Measurements from ENCODE around the gene NDUFS2. TPM values are rescaled to one million over a fixed set of nuclear protein-coding genes. Genes with fewer than 3 reads are reported as not detected.

NDUFS2 gene
- total RNA-seq, 4 donors from 2014 or later, result 68.5 to 131 (median 122) TPM

DNA sequence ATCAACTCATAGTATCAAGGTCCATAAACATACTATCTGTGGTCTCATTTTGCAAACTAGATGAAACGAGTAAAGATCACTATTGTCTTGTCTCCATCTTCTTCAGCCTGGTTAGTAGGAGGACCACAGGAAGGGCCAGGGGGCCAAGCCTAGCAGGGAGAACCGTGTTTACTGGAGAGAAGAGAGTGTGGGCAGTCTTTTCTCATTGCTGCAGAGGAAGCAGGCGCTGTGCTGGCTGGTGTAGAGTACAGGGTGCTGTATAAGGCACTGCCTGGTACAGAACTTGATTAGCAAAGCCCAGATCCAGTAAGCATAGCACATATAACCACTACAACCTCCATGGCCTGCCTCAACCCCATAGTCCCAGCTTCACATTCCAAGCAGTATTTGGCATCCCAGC, 14.9 kb upstream of the NDUFS2 start:
- H3K4me3 ChIP-seq, result no peak overlapping the region
- no peak overlapping the region for H3K27ac ChIP-seq (replicated peaks in 1 of 4)
- no peak for DNase-seq (ENCODE audit: extremely low spot score)
- no peaks in the 10 kb centered on the region for H3K27me3 ChIP-seq
- peaks cover 0 to 22% (median 12%) of the 10 kb centered on the region in 4 donors for H3K36me3 ChIP-seq
- intact Hi-C loops (cut with DNase I), result no loop called here
- WGBS, result 86% methylated on average over 3 of the region's 3 CpGs
- peaks cover 8 to 30% (median 20%) of the 10 kb centered on the region in 4 donors for H3K4me1 ChIP-seq
- H3K9me3 ChIP-seq, result no peaks in the 10 kb centered on the region
- TF ChIP-seq, protein P1, sequence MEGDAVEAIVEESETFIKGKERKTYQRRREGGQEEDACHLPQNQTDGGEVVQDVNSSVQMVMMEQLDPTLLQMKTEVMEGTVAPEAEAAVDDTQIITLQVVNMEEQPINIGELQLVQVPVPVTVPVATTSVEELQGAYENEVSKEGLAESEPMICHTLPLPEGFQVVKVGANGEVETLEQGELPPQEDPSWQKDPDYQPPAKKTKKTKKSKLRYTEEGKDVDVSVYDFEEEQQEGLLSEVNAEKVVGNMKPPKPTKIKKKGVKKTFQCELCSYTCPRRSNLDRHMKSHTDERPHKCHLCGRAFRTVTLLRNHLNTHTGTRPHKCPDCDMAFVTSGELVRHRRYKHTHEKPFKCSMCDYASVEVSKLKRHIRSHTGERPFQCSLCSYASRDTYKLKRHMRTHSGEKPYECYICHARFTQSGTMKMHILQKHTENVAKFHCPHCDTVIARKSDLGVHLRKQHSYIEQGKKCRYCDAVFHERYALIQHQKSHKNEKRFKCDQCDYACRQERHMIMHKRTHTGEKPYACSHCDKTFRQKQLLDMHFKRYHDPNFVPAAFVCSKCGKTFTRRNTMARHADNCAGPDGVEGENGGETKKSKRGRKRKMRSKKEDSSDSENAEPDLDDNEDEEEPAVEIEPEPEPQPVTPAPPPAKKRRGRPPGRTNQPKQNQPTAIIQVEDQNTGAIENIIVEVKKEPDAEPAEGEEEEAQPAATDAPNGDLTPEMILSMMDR (IDR thresholded peaks at IDR 0.05), result no peak
- TF ChIP-seq POLR2A (IDR thresholded peaks at IDR 0.05; ENCODE audit: low read depth), result no peak
- no peak for TF ChIP-seq EP300 (IDR thresholded peaks at IDR 0.05)
- TF ChIP-seq POLR2AphosphoS5 (IDR thresholded peaks at IDR 0.05), result no peak

DNA sequence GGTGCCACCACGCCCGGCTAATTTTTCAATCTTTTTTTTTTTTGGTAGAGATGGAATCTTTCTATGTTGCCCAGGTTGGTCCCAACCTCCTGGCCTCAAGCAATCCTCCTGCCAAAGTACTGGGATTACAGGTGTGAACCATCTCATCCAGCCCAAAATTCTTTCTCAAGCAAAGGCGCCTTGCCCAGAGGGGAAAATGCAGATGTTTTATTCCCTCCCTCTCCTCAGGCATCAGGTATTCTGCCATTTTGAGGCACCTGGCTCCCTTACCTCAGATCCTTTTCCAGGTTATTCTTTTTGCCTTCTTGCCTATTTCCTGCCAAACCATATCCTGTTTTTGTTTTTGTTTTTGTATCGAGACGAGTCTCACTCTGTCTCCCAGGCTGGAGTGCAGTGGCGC, 13.8 kb upstream of the NDUFS2 start:
- Histone ChIP-seq H3K27ac (replicated peaks in 1 of 4) (no peak overlapping the region), H3K27me3 (no peaks in the 10 kb centered on the region), H3K4me3 (no peak overlapping the region), H3K36me3 (peaks cover 0 to 32% (median 15%) of the 10 kb centered on the region in 4 donors), H3K9me3 (no peaks in the 10 kb centered on the region), H3K4me1 (peaks cover 13 to 34% (median 29%) of the 10 kb centered on the region in 4 donors)
- TF ChIP-seq, protein P1 (IDR thresholded peaks at IDR 0.05), result no peak
- no peak for TF ChIP-seq EP300 (IDR thresholded peaks at IDR 0.05)
- no peak for TF ChIP-seq POLR2A (IDR thresholded peaks at IDR 0.05; ENCODE audit: low read depth)
- TF ChIP-seq POLR2AphosphoS5 (IDR thresholded peaks at IDR 0.05), result no peak
- WGBS, result 82% methylated on average over 6 of the region's 6 CpGs
- intact Hi-C loops (cut with DNase I), result no loop called here
- DNase-seq (ENCODE audit: extremely low spot score), result no peak

DNA sequence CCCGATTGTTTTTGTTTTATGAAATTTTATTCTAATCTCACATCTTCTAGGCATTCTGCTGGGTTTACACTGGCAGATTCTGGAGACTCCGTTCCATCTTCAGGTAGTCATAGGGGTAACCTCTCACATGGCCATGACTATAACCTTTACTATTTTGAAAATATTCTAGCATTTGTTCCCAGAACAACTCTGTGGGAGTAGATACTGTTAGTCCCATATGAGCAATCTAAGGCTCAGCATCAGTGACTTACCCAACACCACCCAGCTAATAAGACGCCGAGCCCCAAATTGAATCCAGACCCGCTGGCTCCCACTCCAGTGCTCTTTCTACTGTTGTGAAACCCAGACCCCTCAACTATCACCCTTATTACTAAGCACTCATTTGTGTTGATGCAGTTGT, 13.1 kb upstream of the NDUFS2 start:
- H3K9me3 ChIP-seq, result no peaks in the 10 kb centered on the region
- 93% methylated on average over 5 of the region's 5 CpGs for WGBS
- no peak overlapping the region for H3K27ac ChIP-seq (replicated peaks in 1 of 4)
- no peaks in the 10 kb centered on the region for H3K27me3 ChIP-seq
- H3K36me3 ChIP-seq, result peaks cover 0 to 39% (median 17%) of the 10 kb centered on the region in 4 donors
- intact Hi-C loops (cut with DNase I), result no loop called here
- H3K4me3 ChIP-seq, result no peak overlapping the region
- DNase-seq (ENCODE audit: extremely low spot score), result no peak
- peaks cover 19 to 36% (median 31%) of the 10 kb centered on the region in 4 donors for H3K4me1 ChIP-seq
- TF ChIP-seq, protein P1 (IDR thresholded peaks at IDR 0.05), result no peak
- TF ChIP-seq POLR2A (IDR thresholded peaks at IDR 0.05; ENCODE audit: low read depth) (no peak), EP300 (IDR thresholded peaks at IDR 0.05) (no peak), POLR2AphosphoS5 (IDR thresholded peaks at IDR 0.05) (no peak)

DNA sequence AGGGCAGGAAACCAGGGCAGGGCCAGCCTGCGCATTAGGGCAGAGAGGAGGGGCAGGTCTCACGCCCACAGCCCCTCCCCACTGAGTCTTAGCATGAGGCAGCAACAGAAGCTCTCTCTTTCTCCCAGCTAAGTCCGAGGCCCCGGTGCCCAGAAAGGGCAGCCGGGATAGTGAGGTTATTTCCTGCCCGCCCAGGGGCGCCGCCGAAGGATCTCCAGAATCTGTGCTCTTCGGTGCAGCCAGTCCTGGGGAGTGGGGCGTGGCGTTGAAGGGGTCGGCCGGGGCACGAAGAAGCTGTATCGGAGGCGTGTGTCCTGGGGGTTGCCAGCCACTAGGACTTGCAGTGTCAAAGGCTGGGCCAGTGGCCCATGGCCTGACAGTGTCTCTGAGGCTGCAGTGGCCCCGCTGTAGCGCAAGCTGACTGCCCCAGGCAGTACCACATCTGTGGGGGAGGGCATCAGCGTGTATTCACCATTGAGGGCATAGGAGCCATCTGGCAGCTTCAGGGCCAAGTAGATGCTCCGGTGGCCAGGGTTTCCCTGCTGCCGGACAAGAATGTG, 11.1 kb upstream of the NDUFS2 start:
- Histone ChIP-seq H3K36me3 (peaks cover 0 to 59% (median 23%) of the 10 kb centered on the region in 4 donors), H3K4me3 (no peak overlapping the region), H3K27ac (replicated peaks in 1 of 4) (no peak overlapping the region), H3K4me1 (peaks cover 15 to 41% (median 29%) of the 10 kb centered on the region in 4 donors), H3K27me3 (no peaks in the 10 kb centered on the region), H3K9me3 (no peaks in the 10 kb centered on the region)
- TF ChIP-seq, protein P1 (IDR thresholded peaks at IDR 0.05), result no peak
- TF ChIP-seq POLR2AphosphoS5 (IDR thresholded peaks at IDR 0.05), result no peak
- TF ChIP-seq EP300 (IDR thresholded peaks at IDR 0.05), result no peak
- TF ChIP-seq POLR2A (IDR thresholded peaks at IDR 0.05; ENCODE audit: low read depth), result no peak
- 68% methylated on average over 15 of the region's 22 CpGs for WGBS
- DNase-seq (ENCODE audit: extremely low spot score), result no peak
- intact Hi-C loops (cut with DNase I), result loop anchor here (10.0 kb wide), 1 partner anchor 194 kb away; no protein-coding TSS in a partner anchor
